GM21515 (cell line): Measurements from ENCODE around the gene MTMR6.
"Not testable (repeated sequence)": the region's sequence is repeated elsewhere in the genome, so short reads cannot be mapped to it uniquely, and the experiment has no call there.

Experiments used
- ATAC-seq: cut with Tn5 transposase; IDR thresholded peaks from one replicate; pipeline ENCODE4 v1.9.1; 2021; ENCODE audit not compliant: unreplicated experiment

Gene MTMR6

DNA sequence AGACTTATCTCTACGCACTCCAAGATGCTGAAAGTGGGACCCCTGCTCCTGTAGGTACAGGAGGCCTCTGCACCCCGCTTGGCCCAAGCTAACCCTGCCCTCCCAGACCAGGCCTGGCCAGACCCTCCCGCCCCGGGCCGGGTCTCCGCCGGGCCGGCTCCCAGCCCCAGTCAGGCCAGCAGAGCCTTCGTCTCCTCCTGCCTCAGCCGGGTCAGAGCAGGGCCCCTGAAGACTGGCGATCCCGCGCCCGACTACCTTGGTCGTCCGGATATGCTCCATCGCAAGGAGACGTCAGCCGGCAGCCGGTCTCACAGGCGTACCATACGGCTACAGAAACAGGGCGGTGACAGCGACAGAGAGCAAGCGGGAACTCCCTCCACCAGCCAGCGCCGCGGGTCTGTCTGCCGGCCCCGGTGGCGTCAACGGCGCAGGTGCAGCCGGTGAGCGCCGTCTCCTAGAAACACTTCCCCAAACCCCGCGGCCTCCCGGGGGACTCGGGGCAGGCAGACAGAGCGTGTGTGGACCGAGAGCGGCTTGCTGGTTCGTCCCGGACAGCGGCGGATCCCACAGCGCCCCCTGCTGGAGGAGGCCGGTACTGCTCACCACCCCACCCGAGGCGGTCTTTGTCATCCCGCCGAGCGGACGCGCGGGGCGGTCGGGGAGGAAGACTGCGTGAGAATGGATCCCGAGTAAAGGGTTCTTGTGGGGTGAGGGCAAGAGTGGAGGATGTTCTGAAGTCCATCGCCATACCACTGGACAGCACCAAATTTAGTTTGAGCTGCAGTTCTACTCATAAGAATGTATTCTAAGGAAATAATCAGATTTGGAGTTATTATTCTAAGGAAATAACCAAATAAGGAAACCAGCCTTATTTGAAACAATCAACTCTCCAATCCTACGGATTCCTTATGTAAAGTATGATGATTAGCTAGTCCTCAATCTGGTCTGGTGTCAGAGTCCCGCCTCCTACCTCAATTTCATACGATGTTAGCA, at the start of gene MTMR6:
Gene MTMR6 (minus strand): TSS at position 520 of the 993 bp plus-strand sequence. CDS start 241 bp downstream, at position 279.
- peak; percentile 95 for ATAC-seq

DNA sequence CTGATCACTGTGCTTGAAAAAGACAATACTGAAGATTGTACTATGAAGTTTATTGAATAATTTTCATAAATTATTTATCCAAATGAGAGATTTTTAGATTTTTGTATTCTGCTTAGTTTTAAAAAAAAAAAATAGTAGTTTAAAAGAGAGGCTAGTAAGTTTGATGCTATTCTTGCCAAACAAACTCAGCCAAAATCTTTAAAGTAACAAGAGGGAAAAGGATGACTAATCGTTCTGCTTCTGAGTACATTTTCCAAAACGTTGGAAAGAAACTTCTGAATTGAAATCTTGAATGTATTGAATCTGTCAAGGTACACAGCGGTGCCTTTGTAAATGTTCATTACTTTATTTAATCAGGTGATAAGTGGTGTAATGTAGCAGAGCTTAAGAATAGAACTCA, 48.6 kb upstream of the MTMR6 start:
- no peak for ATAC-seq

DNA sequence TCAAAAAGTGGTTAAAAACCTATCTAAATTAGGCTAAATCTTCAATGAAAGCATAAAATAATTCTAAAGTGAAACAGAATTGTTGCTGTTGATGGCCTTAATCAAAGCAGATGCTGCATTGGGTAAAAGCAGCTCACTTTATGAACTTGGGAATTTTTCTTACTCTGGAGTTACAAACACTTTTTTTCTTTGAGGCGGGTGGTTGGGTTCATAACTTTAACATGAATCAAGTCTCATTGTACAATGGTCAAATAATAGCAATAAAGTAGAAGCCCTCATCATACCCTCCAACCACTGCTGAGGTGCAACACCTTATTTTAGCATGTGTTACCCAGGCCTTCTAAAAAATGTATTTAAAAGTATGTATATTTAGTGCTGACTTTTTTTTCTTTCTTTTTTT, 43.3 kb upstream of the MTMR6 start:
- no peak for ATAC-seq

DNA sequence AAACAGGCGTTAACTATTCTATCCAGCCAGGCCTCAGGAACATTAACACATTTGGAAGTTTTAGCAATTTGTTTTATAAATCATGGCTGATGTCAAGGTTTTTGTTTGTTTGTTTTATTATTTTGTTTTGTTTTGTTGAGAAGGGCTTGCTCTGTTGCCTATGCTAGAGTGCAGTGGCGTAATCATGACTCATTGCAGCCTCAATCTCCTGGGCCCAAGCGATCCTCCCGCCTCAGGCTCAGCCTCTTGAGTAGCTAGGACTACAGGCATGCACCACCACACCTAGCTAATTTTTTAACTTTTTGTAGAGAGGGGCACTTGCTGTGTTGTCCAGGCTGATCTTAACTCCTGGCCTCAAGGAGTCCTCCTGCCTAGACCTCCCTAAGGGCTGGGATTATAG, 42.4 kb upstream of the MTMR6 start:
- ATAC-seq, result no peak

DNA sequence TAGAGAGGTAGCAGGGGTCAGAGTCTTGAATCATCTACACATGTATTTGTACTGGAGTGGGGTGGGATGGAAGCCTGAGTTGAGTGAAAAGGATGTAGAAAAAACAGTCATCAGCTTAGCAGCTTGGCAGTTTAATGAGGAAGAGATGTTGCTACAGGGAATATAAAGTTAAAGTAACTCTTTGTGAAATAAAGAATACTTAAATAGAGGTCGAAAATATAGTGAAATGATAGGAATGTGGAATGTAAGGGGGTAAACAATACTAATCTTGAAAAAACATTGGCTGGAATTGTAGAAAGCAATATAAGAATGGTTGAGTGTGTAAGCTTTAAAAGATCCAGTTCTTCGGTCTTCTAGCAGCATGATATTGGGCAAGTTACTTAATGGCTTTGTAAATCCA, 36.8 kb upstream of the MTMR6 start:
- ATAC-seq, result no peak

DNA sequence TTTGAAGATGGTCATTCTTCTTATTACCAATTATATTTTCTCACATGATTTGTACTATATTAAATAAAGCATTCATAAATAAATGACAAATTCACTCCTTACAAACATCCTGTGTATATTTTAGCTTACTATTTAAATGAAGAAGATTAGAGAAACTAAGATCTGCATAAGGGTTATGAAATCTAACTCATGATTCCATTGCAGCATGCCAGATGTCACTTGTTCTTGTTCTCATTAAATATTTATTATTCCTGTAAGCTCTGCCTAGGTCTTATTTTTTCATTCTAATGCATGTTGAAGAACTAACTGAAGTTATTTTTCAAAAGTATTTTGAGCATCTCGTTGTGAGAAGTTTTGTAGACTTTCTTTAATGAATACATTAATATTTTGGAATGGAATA, 32.5 kb upstream of the MTMR6 start:
- ATAC-seq, result no peak

DNA sequence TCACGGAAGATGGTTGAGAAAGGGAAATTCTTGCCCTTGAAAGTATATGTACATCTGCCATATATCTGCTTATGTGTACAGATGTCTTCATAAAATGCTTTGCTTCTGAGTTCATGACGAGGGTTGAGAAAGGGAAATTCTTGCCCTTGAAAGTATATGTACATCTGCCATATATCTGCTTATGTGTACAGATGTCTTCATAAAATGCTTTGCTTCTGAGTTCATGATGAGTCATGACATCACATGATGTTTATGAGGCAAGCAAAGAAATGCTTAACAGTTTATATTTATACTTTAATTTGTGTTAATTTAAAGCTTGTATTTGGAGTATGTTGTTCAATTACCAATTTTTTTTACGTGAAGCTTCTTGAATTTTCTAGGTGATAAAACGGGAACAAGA, 31.7 kb upstream of the MTMR6 start:
- ATAC-seq, result not testable (repeated sequence)

DNA sequence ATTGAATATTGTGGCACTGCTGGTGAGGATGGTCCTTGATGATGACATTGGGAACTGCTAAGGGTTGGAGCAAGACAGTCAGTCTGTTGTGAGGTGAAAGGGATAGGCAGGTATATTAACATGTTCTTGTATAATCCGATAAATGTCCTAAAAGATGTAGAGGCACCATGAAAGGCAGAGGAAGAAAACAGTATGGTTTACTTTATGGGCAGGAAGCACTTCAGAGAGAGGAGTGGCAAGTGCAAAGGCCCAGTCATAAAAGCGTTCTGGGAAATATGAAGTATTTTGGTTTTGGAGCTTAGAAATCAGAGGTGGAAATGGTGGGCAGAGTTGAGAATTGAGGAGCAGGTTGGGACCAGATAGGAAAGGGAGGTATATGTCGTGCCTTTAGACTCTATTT, 23.6 kb upstream of the MTMR6 start:
- ATAC-seq, result no peak

DNA sequence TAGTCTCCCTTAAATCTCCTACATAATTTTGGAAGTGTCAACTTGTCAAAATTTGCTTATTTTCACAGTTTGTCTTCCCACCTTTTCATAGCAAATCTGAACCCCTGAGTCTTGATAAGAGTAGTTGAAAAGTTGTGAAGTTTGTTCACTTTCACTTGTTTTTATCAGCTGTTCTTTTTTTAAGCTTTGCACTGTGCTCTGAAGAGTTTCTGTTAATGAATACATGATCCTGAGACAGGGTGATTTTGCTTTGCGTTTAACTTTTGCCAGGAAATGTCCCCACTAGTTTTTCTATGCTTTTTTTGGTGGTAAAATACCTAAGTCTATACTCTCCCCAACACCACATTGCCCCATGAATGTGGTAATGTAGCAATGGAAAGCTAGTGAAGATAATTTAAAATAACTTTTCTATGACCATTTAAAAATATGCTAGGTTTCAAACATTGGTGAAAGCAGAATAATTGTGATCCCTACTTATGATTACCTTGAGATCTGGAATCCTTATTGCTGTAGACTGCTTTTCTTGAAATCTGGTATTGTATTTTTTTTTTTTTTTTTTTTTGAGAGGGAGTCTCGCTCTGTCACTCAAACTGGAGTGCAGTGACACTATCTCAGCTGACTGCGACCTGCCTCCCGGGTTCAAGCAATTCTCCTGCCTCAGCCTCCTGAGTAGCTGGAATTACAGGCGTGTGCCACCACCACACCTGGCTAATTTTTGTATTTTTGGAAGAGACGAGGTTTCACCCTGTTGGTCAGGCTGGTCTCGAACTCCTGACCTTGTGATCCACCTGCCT, 19.6 kb upstream of the MTMR6 start:
- no peak for ATAC-seq

DNA sequence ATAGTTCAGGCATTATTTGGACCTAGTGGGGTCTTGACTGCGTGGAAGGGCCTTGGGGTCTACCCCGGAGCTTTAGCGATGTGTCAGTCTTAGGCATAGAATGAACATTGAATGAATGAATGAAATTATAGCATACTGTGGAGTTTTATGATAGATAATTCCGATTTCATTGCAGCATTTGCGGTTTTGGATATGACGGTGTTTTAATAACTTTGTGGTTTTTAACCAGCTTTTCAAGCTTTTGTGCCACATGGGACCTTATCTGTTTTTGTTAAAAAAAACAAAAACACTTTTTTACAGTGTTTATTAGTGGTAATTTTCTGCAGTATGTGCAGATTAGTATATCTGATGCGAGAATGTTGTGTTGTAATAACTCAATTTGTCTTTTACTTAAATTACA, 14.8 kb upstream of the MTMR6 start:
- ATAC-seq, result no peak

DNA sequence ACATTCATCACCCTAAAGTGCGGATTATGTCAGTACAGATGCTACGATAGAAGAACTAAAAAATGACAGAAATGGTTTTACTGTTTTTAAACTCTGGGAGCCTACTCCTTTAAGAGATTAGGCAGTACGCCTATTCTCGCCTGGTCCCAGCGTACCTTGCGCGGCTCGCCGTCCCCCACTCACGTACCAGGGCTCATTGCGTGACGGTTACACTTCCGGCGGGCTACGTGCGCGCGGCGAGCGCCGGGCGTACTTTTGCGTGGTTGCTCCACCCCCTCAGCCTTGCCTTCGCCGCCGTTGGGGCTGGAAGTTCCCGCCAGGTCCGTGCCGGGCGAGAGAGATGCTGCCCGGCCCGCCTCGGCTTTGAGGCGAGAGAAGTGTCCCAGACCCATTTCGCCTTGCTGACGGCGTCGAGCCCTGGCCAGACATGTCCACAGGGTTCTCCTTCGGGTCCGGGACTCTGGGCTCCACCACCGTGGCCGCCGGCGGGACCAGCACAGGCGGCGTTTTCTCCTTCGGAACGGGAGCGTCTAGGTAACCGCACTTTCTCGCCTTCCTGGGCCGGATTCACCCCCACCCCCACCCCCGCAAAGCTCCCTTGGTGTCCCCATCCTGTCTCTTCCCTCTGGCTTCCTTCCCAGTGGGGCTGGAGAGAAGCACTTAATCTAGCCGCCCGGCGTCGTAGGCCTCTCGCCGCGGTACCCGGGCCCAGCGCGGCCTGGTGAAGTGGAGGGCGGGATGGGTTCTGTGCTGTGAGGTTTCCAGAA, 14.2 kb upstream of the MTMR6 start, which contains the start of gene NUP58:
Gene NUP58 (plus strand): TSS at position 279 of the 767 bp plus-strand sequence. CDS start 149 bp downstream, at position 428.
- ATAC-seq, result peak; percentile 98

DNA sequence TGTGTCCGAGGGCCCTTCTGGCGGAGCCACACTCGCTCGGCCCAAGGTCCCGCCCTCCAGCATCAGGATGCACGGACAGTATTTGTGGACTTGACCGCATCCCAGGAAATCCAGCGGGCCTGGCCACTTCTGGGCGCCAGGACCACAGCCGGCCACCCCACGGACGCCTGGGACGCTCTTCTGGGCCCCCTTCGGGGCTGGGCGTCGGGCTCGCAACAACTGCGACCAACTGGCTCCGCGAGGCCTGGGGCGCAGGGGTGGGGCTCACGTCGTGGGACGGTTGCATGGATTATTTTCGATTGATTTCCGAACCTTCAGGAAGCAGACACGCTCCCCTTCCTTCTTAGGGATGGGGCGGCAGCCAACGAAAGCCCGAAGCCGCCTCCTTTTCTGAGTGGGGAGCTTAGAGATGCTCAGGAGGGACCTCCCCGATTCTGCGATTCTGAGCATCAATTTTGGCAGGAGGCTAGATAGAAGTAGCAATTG, 13.6 kb upstream of the MTMR6 start:
- ATAC-seq, result peak; percentile 17

DNA sequence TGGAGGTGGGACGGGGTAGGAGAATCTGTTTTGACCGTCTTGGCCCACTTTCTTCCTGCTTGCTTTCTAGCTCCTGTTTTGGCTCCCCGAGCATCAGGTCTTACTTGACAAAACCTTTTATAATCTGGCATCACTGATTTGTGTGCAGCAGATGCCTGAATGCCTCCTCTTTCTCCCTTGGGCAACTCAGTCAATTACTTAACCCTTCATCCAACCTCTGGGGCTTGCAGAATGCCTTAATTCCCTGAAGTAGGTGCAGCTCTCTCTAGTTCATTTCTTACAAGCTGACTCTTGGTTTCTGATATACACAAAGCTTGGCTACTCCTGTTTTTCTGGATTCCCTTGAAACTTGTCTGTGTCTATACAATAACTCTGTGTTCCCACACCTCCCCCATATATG, 8.4 kb upstream of the MTMR6 start:
- no peak for ATAC-seq

DNA sequence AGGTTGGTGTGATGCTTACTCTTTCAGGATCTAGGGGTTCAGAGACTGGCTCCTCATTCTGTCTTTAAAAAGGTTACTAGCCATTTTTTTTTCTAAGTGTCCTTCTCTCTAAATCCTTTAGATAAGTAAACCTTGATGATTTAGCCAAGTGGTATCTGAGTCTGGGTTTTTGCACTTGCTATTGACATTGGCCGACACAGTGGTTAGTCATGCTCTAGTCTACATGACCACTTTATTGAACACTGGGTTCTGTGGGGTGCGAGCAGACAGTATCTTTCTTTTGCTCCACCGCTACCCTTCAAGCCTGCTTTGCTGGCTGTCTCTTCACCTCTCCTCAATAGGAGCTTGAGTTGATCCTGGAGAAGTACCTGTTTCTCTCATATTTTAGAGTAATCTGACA, 7.9 kb upstream of the MTMR6 start:
- no peak for ATAC-seq

DNA sequence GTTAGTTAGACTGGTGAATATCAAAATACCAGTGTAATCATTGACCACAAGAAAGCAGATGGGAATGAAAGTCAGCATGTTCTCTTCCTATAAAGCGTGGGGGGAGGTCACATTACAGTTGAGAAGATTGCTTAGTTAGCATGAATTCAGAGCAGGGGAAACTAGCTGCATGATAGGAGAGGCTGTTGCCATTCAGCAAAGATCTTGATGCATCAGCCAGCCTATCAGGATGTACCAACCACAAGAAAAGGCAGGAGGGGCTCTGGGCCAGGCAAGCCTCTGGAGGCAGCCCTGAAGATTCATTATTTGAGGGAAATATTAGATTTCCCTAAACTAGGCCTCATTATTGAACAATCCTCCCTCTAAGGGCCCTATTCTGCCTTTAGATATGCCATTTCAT, 5.0 kb upstream of the MTMR6 start:
- ATAC-seq, result no peak

DNA sequence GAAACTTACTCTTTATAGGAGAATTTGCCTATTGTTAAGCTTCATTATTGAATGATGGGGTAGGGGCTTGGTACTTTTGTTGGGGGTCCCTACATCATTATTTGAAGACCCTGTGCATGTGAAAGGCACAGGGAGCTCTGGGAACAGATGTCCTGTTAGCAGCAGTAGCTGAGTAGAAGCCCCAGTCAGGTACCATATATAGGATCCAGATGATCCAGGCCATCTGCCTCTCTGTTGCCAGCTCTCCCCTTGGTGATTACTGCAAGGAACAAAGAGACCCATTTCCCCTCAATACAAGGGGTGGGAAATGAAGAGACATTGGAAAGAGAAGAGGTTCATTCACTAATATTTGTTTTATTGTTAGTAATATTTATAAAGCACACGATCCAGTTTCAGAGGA, 4.4 kb upstream of the MTMR6 start:
- ATAC-seq, result no peak

DNA sequence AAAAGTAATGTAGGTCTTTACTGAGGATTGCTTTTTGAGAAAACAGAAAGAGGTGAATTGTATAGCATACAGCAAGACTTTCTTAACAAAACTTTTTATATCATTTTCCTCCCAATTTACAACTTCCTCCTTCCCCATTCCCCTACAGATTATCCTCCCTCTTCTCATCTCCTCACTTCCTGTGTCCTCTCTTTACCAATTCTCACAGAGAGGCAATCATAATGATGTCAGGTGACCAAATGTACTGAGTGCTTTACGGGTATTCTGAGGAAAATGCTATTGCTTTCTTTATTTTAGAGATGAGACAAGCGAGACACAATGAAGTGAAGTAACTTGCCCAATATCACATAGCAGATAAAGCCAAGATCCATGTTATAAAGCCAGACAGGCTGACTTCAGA, 1.7 kb upstream of the MTMR6 start:
- no peak for ATAC-seq

DNA sequence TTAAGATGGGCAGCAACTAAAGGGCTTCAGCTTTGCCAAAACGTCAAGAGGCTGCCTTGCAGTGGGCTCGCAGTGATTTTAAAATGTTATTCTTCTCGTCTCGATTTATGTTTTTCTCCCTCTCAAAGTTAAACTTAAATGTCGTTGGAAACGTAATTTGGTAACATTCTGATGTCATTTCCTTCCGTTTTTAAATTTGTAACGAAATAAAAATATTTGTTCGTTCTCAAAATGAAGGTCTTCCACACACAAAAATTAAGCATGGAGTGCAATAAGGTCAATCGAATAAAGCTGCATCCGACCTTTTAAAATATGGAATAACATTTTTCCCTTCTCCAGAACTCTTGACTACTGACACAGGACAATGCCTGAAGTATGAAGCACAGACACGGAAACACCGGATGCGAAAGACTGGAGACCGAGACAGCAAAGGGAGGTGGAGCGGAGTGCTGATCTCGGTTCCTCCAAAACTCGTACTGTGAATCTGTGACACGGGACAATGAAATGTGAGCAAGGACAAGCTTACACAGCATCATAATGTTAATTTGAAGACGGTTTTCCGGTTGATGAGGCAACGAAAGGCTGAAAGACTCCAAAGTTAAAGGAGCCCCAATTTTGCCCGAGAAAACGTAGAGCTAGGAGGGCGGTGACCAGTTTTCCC, 850 bp downstream of the MTMR6 start:
- peak; percentile 24 for ATAC-seq

DNA sequence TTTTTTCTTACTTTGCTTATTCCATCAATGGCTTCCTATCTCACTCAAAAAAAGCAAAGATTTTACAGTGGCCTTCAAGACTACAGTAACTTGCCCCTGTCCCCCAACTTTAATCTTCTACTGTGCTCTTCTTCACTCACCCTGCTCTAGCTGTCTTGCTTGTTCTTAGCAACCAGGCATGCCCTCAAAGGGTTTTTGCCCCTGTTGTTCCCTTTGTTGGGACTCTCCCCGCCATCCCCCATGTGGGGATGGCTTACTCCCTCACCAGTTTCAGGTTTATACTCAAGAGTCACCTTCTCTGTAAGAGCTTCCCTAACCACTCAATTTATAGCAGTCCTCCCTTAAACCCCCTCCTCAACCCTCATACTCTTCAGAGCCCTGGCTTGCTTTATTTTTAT, 5.4 kb downstream of the MTMR6 start:
- peak; percentile 14 for ATAC-seq

DNA sequence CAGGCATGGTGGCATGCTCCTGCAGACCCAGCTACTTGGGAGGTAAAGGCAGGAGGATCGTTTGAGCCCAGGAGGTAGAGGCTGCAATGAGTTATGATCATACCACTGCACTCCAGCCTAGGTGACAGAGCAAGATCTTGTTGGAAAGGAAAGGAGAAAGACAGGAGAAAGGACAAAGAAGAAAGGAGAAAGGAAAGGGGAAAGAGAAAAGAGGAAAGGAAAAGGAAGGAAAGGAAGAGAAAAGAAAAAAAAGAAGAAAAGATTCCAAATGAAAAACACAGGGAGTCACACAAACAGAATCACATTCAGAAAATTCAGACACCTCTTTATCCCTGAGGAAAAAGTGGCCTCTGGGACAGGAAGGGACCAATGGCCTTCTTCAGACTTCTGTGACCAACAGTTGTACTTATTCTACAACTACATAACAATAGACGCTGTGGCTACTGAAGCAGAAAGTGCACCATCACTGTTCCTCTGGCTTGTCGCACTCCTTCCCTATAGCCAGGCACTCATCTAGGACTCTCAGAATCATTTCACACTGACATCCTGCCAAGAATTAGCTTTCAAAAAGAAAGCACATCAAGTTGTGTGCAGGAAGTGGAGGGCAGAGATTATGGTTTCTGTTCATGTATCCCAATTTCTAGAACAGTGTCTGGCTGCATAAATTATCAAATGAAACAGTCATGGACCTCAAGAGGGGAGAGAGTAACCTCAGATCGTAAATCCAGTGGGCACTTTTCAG, 5.9 kb downstream of the MTMR6 start:
- ATAC-seq, result peak; percentile 64
